Kidney (tissue), 14 donors: ENCODE results near the gene ALG6. TPM values are rescaled to one million over a fixed set of nuclear protein-coding genes. Genes with fewer than 3 reads are reported as not detected.

Source experiments
- DNase-seq, 5 donors: peaks; one replicate each; pipeline ENCODE4 v3.0.0-alpha.2; 2013 to 2020
- FAIRE-seq: peaks from 2 replicates; lab custom pipeline; 2012; peaks lifted over from hg19 to GRCh38; lab: Jason Lieb, UNC
- H3K27ac ChIP-seq, 2 donors: one replicate each; pipeline ENCODE4 v1.7.0; 2013; ENCODE audit warnings: low read depth in 2 of 2, low read length in 2 of 2, inconsistent platforms in 1 of 2
- H3K27me3 ChIP-seq: one replicate; pipeline ENCODE4 v1.7.1; 2013; ENCODE audit warnings: low read length, inconsistent platforms; ENCODE audit not compliant: control insufficient read depth, insufficient read depth
- H3K36me3 ChIP-seq, 3 donors: one replicate each; pipeline versions ENCODE4 v1.7.0 to v1.7.1; 2013; ENCODE audit warnings: low read length in 3 of 3, control low read depth in 1 of 3, inconsistent platforms in 1 of 3; ENCODE audit not compliant: insufficient read depth in 3 of 3, control insufficient read depth in 2 of 3
- H3K4me1 ChIP-seq, 3 donors: one replicate each; pipeline versions ENCODE4 v1.7.0 to v1.7.1; 2013; ENCODE audit warnings: low read length in 3 of 3, inconsistent platforms in 1 of 3, low read depth in 1 of 3; ENCODE audit not compliant: control insufficient read depth in 2 of 3, insufficient read depth in 2 of 3
- H3K4me3 ChIP-seq, 3 donors: one replicate each; pipeline versions ENCODE4 v1.7.0 to v1.8.1; 2013; ENCODE audit warnings: low read length in 3 of 3, control low read depth in 1 of 3, inconsistent platforms in 1 of 3
- H3K9ac ChIP-seq, 3 donors: one replicate each; pipeline versions ENCODE4 v1.7.0 to v1.7.1; 2013; ENCODE audit warnings: low read length in 3 of 3, control low read depth in 1 of 3, inconsistent platforms in 1 of 3
- H3K9me3 ChIP-seq, 3 donors: one replicate each; pipeline versions ENCODE4 v1.7.0 to v1.7.1; 2013; ENCODE audit warnings: low read length in 3 of 3, control low read depth in 1 of 3, inconsistent platforms in 1 of 3; ENCODE audit not compliant: control insufficient read depth in 2 of 3, insufficient read depth in 1 of 3
- CTCF ChIP-seq: IDR thresholded peaks from 3 replicates; pipeline ENCODE4 v1.5.1; 2012; ENCODE audit warnings: mild to moderate bottlenecking, moderate library complexity, borderline replicate concordance; ENCODE audit not compliant: insufficient read depth; ENCODE audit errors: extremely low read depth
- intact Hi-C: fragments of 100-400 bp; cut with DNase I; formaldehyde crosslinking; loops from one replicate; pipeline ENCODE4 v1.11.1; 2022
- polyA plus RNA-seq: library from polyadenylated mRNA; stranded (reverse); fragments of 350-450 nt; fragmentation: Illumina TruSeq; extraction: RNeasy Lipid Tissue Mini Kit (QIAGEN cat#74804); gene quantifications from one replicate; pipeline ENCODE4 v1.2.3, GENCODE V29; 2014; ENCODE audit warnings: low read depth, low replicate concordance; ENCODE audit not compliant: insufficient read depth
- total RNA-seq: library from RNA; stranded (reverse); fragmentation: NEBNext Ultra II Directional; extraction: Animal tissue kit (Norgen Biotek cat#: 25700); gene quantifications from one replicate; pipeline ENCODE4 v1.2.1, GENCODE V29; 2021
- donor health status: control.
- donor health status: control.
- donor health status: control.
- donor health status: control.
- donor health status: control.
- donor health status: DM: yes; HTN: yes; CAD: no.
- donor health status: Normal renal cell carcinoma (clear cell type).

ALG6 gene
- total and polyA plus RNA-seq, 2 donors from 2014 or later, result 10.2 to 11.2 TPM

GRCh38 chr1:63405021-63405420, 37.6 kb downstream of the ALG6 start:
- DNase-seq (peak in 2 of 5 donors; percentile 8 to 11), FAIRE-seq (no peak)
- no peak for TF ChIP-seq CTCF
- Histone ChIP-seq H3K27ac (no peak overlapping the region), H3K9ac (no peak overlapping the region), H3K4me3 (no peak overlapping the region), H3K4me1 (no peaks in the 10 kb centered on the region), H3K27me3 (no peaks in the 10 kb centered on the region), H3K36me3 (peaks cover 0 to 4% (median 3%) of the 10 kb centered on the region in 3 donors), H3K9me3 (no peaks in the 10 kb centered on the region)
- intact Hi-C loops, result no loop called here

- H3K36me3 ChIP-seq, result peaks cover 0 to 4% (median 3%) of the 10 kb centered on the region in 3 donors
- FAIRE-seq (no peak), DNase-seq (no peak)
- H3K4me1 ChIP-seq, result no peaks in the 10 kb centered on the region
- intact Hi-C loops, result no loop called here
- no peak overlapping the region for H3K27ac ChIP-seq
- no peak for TF ChIP-seq CTCF
- no peak overlapping the region for H3K4me3 ChIP-seq
- H3K9me3 ChIP-seq, result no peaks in the 10 kb centered on the region
- H3K27me3 ChIP-seq, result no peaks in the 10 kb centered on the region
- no peak overlapping the region for H3K9ac ChIP-seq
Measured at GRCh38 chr1:63405987-63406386, 38.6 kb downstream of the ALG6 start.

- FAIRE-seq, result no peak
- no peak overlapping the region for H3K9ac ChIP-seq
- no peaks in the 10 kb centered on the region for H3K4me1 ChIP-seq
- no peaks in the 10 kb centered on the region for H3K27me3 ChIP-seq
- no peak overlapping the region for H3K27ac ChIP-seq
- H3K36me3 ChIP-seq, result peaks cover 0 to 8% (median 4%) of the 10 kb centered on the region in 3 donors
- no peaks in the 10 kb centered on the region for H3K9me3 ChIP-seq
- no peak overlapping the region for H3K4me3 ChIP-seq
- TF ChIP-seq CTCF, result no peak
- DNase-seq, result no peak
- intact Hi-C loops, result no loop called here
Measured at GRCh38 chr1:63407002-63407401, 39.6 kb downstream of the ALG6 start.

GRCh38 chr1:63408331-63408730, 40.9 kb downstream of the ALG6 start:
- DNase-seq (no peak), FAIRE-seq (no peak)
- H3K27me3 ChIP-seq, result no peaks in the 10 kb centered on the region
- intact Hi-C loops, result no loop called here
- no peak overlapping the region for H3K27ac ChIP-seq
- H3K9me3 ChIP-seq, result no peaks in the 10 kb centered on the region
- H3K4me1 ChIP-seq, result no peaks in the 10 kb centered on the region
- peaks cover 0 to 16% (median 4%) of the 10 kb centered on the region in 3 donors for H3K36me3 ChIP-seq
- H3K9ac ChIP-seq, result no peak overlapping the region
- TF ChIP-seq CTCF, result no peak
- H3K4me3 ChIP-seq, result no peak overlapping the region
